ENCODE results near the gene GJA3.

Gene GJA3

GRCh38 chr13:20106742-20107141 lies 54.1 kb downstream of the GJA3 start:
- no peak overlapping the region for H3K27ac ChIP-seq (ENCODE audit: low read depth, low read length, severe bottlenecking)
- 8 to 45% methylated on average over 2 of the region's 4 CpGs for WGBS, 2 experiments (ENCODE audit: insufficient coverage in 2 of 2)
- H3K36me3 ChIP-seq (ENCODE audit: control insufficient read depth, insufficient read depth, low read length), result no peaks in the 10 kb centered on the region
- H3K4me1 ChIP-seq (ENCODE audit: control insufficient read depth, insufficient read depth, low read length, poor library complexity, severe bottlenecking), result peaks cover 7% of the 10 kb centered on the region
- no peaks in the 10 kb centered on the region for H3K9me3 ChIP-seq (ENCODE audit: control insufficient read depth, low read length)
- no peak overlapping the region for H3K4me3 ChIP-seq (ENCODE audit: extremely low read depth, insufficient read depth, low read length, poor library complexity, severe bottlenecking)

- H3K9me3 ChIP-seq (ENCODE audit: control insufficient read depth, low read length), result no peaks in the 10 kb centered on the region
- no peaks in the 10 kb centered on the region for H3K36me3 ChIP-seq (ENCODE audit: control insufficient read depth, insufficient read depth, low read length)
- no peak overlapping the region for H3K27ac ChIP-seq (ENCODE audit: low read depth, low read length, severe bottlenecking)
- peaks cover 8% of the 10 kb centered on the region for H3K4me1 ChIP-seq (ENCODE audit: control insufficient read depth, insufficient read depth, low read length, poor library complexity, severe bottlenecking)
- H3K4me3 ChIP-seq (ENCODE audit: extremely low read depth, insufficient read depth, low read length, poor library complexity, severe bottlenecking), result no peak overlapping the region
- 91% methylated on average over 12 to 13 of the region's 13 CpGs for WGBS, 2 experiments (ENCODE audit: insufficient coverage in 2 of 2)
Measured at GRCh38 chr13:20105161-20105689, 55.6 kb downstream of the GJA3 start.

GRCh38 chr13:20102525-20103180 lies 58.2 kb downstream of the GJA3 start:
- Histone ChIP-seq H3K36me3 (ENCODE audit: control insufficient read depth, insufficient read depth, low read length) (no peaks in the 10 kb centered on the region), H3K4me3 (ENCODE audit: extremely low read depth, insufficient read depth, low read length, poor library complexity, severe bottlenecking) (no peak overlapping the region), H3K27ac (ENCODE audit: low read depth, low read length, severe bottlenecking) (no peak overlapping the region), H3K4me1 (ENCODE audit: control insufficient read depth, insufficient read depth, low read length, poor library complexity, severe bottlenecking) (peaks cover 8% of the 10 kb centered on the region), H3K9me3 (ENCODE audit: control insufficient read depth, low read length) (no peaks in the 10 kb centered on the region)
- WGBS, 2 experiments (ENCODE audit: insufficient coverage in 2 of 2), result 79 to 82% methylated on average over 3 to 7 of the region's 9 CpGs

GRCh38 chr13:20101467-20102316 lies 59.2 kb downstream of the GJA3 start:
- 73 to 81% methylated on average over 7 of the region's 8 CpGs for WGBS, 2 experiments (ENCODE audit: insufficient coverage in 2 of 2)
- H3K4me3 ChIP-seq (ENCODE audit: extremely low read depth, insufficient read depth, low read length, poor library complexity, severe bottlenecking), result no peak overlapping the region
- no peak overlapping the region for H3K27ac ChIP-seq (ENCODE audit: low read depth, low read length, severe bottlenecking)
- no peaks in the 10 kb centered on the region for H3K9me3 ChIP-seq (ENCODE audit: control insufficient read depth, low read length)
- H3K4me1 ChIP-seq (ENCODE audit: control insufficient read depth, insufficient read depth, low read length, poor library complexity, severe bottlenecking), result peaks cover 8% of the 10 kb centered on the region
- no peaks in the 10 kb centered on the region for H3K36me3 ChIP-seq (ENCODE audit: control insufficient read depth, insufficient read depth, low read length)

- no peaks in the 10 kb centered on the region for H3K36me3 ChIP-seq (ENCODE audit: control insufficient read depth, insufficient read depth, low read length)
- H3K4me1 ChIP-seq (ENCODE audit: control insufficient read depth, insufficient read depth, low read length, poor library complexity, severe bottlenecking), result peaks cover 8% of the 10 kb centered on the region
- WGBS, 2 experiments (ENCODE audit: insufficient coverage in 2 of 2), result 65 to 80% methylated on average over 2 to 7 of the region's 9 CpGs
- H3K4me3 ChIP-seq (ENCODE audit: extremely low read depth, insufficient read depth, low read length, poor library complexity, severe bottlenecking), result no peak overlapping the region
- no peaks in the 10 kb centered on the region for H3K9me3 ChIP-seq (ENCODE audit: control insufficient read depth, low read length)
- no peak overlapping the region for H3K27ac ChIP-seq (ENCODE audit: low read depth, low read length, severe bottlenecking)
Measured at GRCh38 chr13:20099319-20099718, 61.5 kb downstream of the GJA3 start.

GRCh38 chr13:20093951-20094350 lies 66.9 kb downstream of the GJA3 start:
- no peaks in the 10 kb centered on the region for H3K4me1 ChIP-seq (ENCODE audit: control insufficient read depth, insufficient read depth, low read length, poor library complexity, severe bottlenecking)
- peaks cover 10% of the 10 kb centered on the region for H3K36me3 ChIP-seq (ENCODE audit: control insufficient read depth, insufficient read depth, low read length)
- WGBS, 2 experiments (ENCODE audit: insufficient coverage in 2 of 2), result 84 to 91% methylated on average over 6 of the region's 6 CpGs
- H3K9me3 ChIP-seq (ENCODE audit: control insufficient read depth, low read length), result no peaks in the 10 kb centered on the region
- no peak overlapping the region for H3K27ac ChIP-seq (ENCODE audit: low read depth, low read length, severe bottlenecking)
- no peak overlapping the region for H3K4me3 ChIP-seq (ENCODE audit: extremely low read depth, insufficient read depth, low read length, poor library complexity, severe bottlenecking)

- WGBS, 2 experiments (ENCODE audit: insufficient coverage in 2 of 2), result no CpG with 5 or more reads among the region's 1 CpG
Measured at GRCh38 chr13:20090349-20090748, 70.5 kb downstream of the GJA3 start.

More at GRCh38 chr13:20090349-20090748, 70.5 kb downstream of the GJA3 start:
- no peaks in the 10 kb centered on the region for H3K9me3 ChIP-seq (ENCODE audit: control insufficient read depth, low read length)
- H3K27ac ChIP-seq (ENCODE audit: low read depth, low read length, severe bottlenecking), result no peak overlapping the region
- peaks cover 21% of the 10 kb centered on the region for H3K36me3 ChIP-seq (ENCODE audit: control insufficient read depth, insufficient read depth, low read length)
- no peak overlapping the region for H3K4me3 ChIP-seq (ENCODE audit: extremely low read depth, insufficient read depth, low read length, poor library complexity, severe bottlenecking)
- no peaks in the 10 kb centered on the region for H3K4me1 ChIP-seq (ENCODE audit: control insufficient read depth, insufficient read depth, low read length, poor library complexity, severe bottlenecking)
